MCF 10A (cell line): Measurements from ENCODE around the gene REV3L. TPM values are rescaled to one million over a fixed set of nuclear protein-coding genes. Genes with fewer than 3 reads are reported as not detected.

ENCODE experiments used
- Bru-seq: library from RNA; stranded (reverse); fragments of 400-500 nt; gene quantifications from one replicate; lab custom pipeline; 2021; lab: Mats Ljungman, UMichigan
- BruChase-seq, 2 experiments: library from RNA; stranded (reverse); fragments of 400-500 nt; gene quantifications; one replicate each; lab custom pipeline; 2021; lab: Mats Ljungman, UMichigan
- BruUV-seq: library from RNA; stranded (reverse); fragments of 400-500 nt; replicated peaks from 2 replicates; lab custom pipeline; 2021; lab: Mats Ljungman, UMichigan
- CTCF ChIA-PET: fragments of 300-600 bp; sonication (Branson Sonifier 250); formaldehyde crosslinking; extraction: SDS; loops from one replicate; lab custom pipeline; 2021; ENCODE audit warnings: antibody characterized with exemption, inconsistent platforms; lab: Yijun Ruan, JAX
- POLR2A ChIA-PET: fragments of 300-600, 350-650 bp; sonication (Branson Sonifier 250); formaldehyde crosslinking; extraction: SDS; loops from one replicate; lab custom pipeline; 2020; ENCODE audit warnings: antibody characterized with exemption, inconsistent platforms; lab: Yijun Ruan, JAX
- DNase-seq: peaks from one replicate; pipeline ENCODE4 v3.0.0-alpha.2; 2018; ENCODE audit not compliant: unreplicated experiment
- H3K27ac Mint-ChIP-seq: one replicate; pipeline ENCODE4 v1.8.0; 2022; ENCODE audit warnings: mild to moderate bottlenecking, low read depth, mixed read lengths; ENCODE audit not compliant: unreplicated experiment
- H3K27me3 Mint-ChIP-seq: one replicate; pipeline ENCODE4 v1.8.0; 2022; ENCODE audit warnings: mixed read lengths; ENCODE audit not compliant: insufficient read depth, unreplicated experiment
- H3K36me3 Mint-ChIP-seq: one replicate; pipeline ENCODE4 v1.8.0; 2022; ENCODE audit warnings: mild to moderate bottlenecking, moderate library complexity, mixed read lengths; ENCODE audit not compliant: insufficient read depth, unreplicated experiment
- H3K4me1 Mint-ChIP-seq: one replicate; pipeline ENCODE4 v1.8.0; 2022; ENCODE audit warnings: mixed read lengths; ENCODE audit not compliant: insufficient read depth, unreplicated experiment
- H3K4me3 Mint-ChIP-seq: one replicate; pipeline ENCODE4 v1.8.0; 2022; ENCODE audit warnings: mild to moderate bottlenecking, moderate library complexity, mixed read lengths; ENCODE audit not compliant: unreplicated experiment
- H3K9me3 Mint-ChIP-seq: one replicate; pipeline ENCODE4 v1.8.0; 2022; ENCODE audit warnings: mixed read lengths; ENCODE audit not compliant: unreplicated experiment
- CTCF ChIP-seq: fragments of 200-600 bp; IDR thresholded peaks from one replicate; pipeline ENCODE4 v1.8.0; 2022; ENCODE audit warnings: antibody characterized with exemption, mild to moderate bottlenecking; ENCODE audit not compliant: unreplicated experiment
- intact Hi-C: fragments of 100-400 bp; cut with micrococcal nuclease; formaldehyde crosslinking; loops from 2 replicates; pipeline ENCODE4 v1.14.1; 2022
- long read RNA-seq: library from polyadenylated mRNA; stranded (forward); transcript quantifications from one replicate; pipeline ENCODE4 v2.0.0, GENCODE V29; 2022
- total RNA-seq: library from RNA; stranded (reverse); gene quantifications from 2 replicates; pipeline ENCODE4 v1.2.3, GENCODE V29; 2022

The REV3L gene
- total RNA-seq (23.0 and 31.2 TPM in 2 replicates), Bru-seq, nascent RNA (percentile 91 among the genes with signal in this experiment), BruChase-seq, experiment 1, labeled RNA remaining after a 6-hour chase (percentile 76 among the genes with signal in this experiment), BruChase-seq, experiment 2, labeled RNA remaining after a 2-hour chase (percentile 83 among the genes with signal in this experiment)
- long read RNA-seq, partial matches to known transcripts, result 2 of 12 reads
- long read RNA-seq, other reads (novel, unspliced or antisense), result 10 of 12 reads

GRCh38 chr6:111482959-111483735 lies at the start of gene REV3L:
Gene REV3L (minus strand): TSS chr6:111483218. CDS start chr6:111482888, 330 bp downstream.
- TF ChIP-seq CTCF, result no peak
- intact Hi-C loops, result loop anchor here (1.0 to 5.0 kb wide), 3 partner anchors 69 to 122 kb away; partner anchors contain the start of gene TRAF3IP2
- peaks cover 11% of the 10 kb centered on the region for H3K36me3 Mint-ChIP-seq
- no peaks in the 10 kb centered on the region for H3K9me3 Mint-ChIP-seq
- peak within 1 kb of the TSS; percentile 95 for H3K27ac Mint-ChIP-seq
- H3K4me3 Mint-ChIP-seq, result peak within 1 kb of the TSS; percentile 89
- peaks cover 27% of the 10 kb centered on the region for H3K4me1 Mint-ChIP-seq
- POLR2A ChIA-PET, result interaction anchor here (0.5 to 5.5 kb wide), 24 partner anchors 20 to 603 kb away, joined by 3 to 145 read pairs (median 6); partner anchors contain the start of gene TRAF3IP2
- BruUV-seq, result no TSS peak
- DNase-seq, result peak; percentile 93
- no peaks in the 10 kb centered on the region for H3K27me3 Mint-ChIP-seq
- CTCF ChIA-PET, result interaction anchor here (0.5 to 1.1 kb wide), 2 partner anchors 30 to 163 kb away, joined by 3 to 5 read pairs; no protein-coding TSS in a partner anchor

GRCh38 chr6:111531185-111531584 lies 48.2 kb upstream of the REV3L start:
- H3K36me3 Mint-ChIP-seq, result peaks cover 6% of the 10 kb centered on the region
- H3K27ac Mint-ChIP-seq, result no peak overlapping the region
- no peaks in the 10 kb centered on the region for H3K4me1 Mint-ChIP-seq
- no peaks in the 10 kb centered on the region for H3K9me3 Mint-ChIP-seq
- no peak for TF ChIP-seq CTCF
- DNase-seq, result no peak
- no TSS peak for BruUV-seq
- no peak overlapping the region for H3K4me3 Mint-ChIP-seq
- H3K27me3 Mint-ChIP-seq, result no peaks in the 10 kb centered on the region
- intact Hi-C loops, result no loop called here
- POLR2A ChIA-PET, result no interaction called here
- CTCF ChIA-PET, result no interaction called here

GRCh38 chr6:111530667-111531066 lies 47.6 kb upstream of the REV3L start:
- TF ChIP-seq CTCF, result no peak
- BruUV-seq, result no TSS peak
- Mint-ChIP-seq H3K36me3 (peaks cover 4% of the 10 kb centered on the region), H3K27ac (no peak overlapping the region), H3K4me3 (no peak overlapping the region), H3K27me3 (no peaks in the 10 kb centered on the region), H3K4me1 (no peaks in the 10 kb centered on the region), H3K9me3 (no peaks in the 10 kb centered on the region)
- intact Hi-C loops, result no loop called here
- DNase-seq, result no peak
- ChIA-PET CTCF (interaction anchor here (0.9 kb wide), 1 partner anchor 15 kb away, joined by 3 read pairs; no protein-coding TSS in a partner anchor), POLR2A (no interaction called here)

GRCh38 chr6:111530218-111530617 lies 47.2 kb upstream of the REV3L start:
- ChIA-PET POLR2A (no interaction called here), CTCF (interaction anchor here (0.9 kb wide), 1 partner anchor 15 kb away, joined by 3 read pairs; no protein-coding TSS in a partner anchor)
- no peaks in the 10 kb centered on the region for H3K9me3 Mint-ChIP-seq
- H3K36me3 Mint-ChIP-seq, result no peaks in the 10 kb centered on the region
- no TSS peak for BruUV-seq
- intact Hi-C loops, result no loop called here
- H3K4me1 Mint-ChIP-seq, result no peaks in the 10 kb centered on the region
- no peak for TF ChIP-seq CTCF
- no peak for DNase-seq
- no peak overlapping the region for H3K27ac Mint-ChIP-seq
- no peak overlapping the region for H3K4me3 Mint-ChIP-seq
- H3K27me3 Mint-ChIP-seq, result no peaks in the 10 kb centered on the region
